K562 (cell line): ENCODE measurements around the gene HDAC5. TPM values are rescaled to one million over a fixed set of nuclear protein-coding genes. Genes with fewer than 3 reads are reported as not detected.

Experiments used
- ARID3A ChIP-seq: IDR thresholded peaks from 2 replicates; pipeline ENCODE4 v1.6.1; 2012; ENCODE audit warnings: low read depth, low read length, improper control_type of control experiment, borderline replicate concordance
- ATF6 ChIP-seq: sonication (generic); formaldehyde crosslinking; IDR thresholded peaks from 2 replicates; pipeline ENCODE4 v1.4.0; 2020; ENCODE audit warnings: mild to moderate bottlenecking, missing genetic modification reagents
- COPS2 ChIP-seq: fragments of 450-650 bp; conservative IDR thresholded peaks from 2 replicates; pipeline ENCODE4 v1.6.1; 2016; ENCODE audit warnings: mild to moderate bottlenecking, moderate library complexity
- MLLT1 ChIP-seq, 2 experiments: fragments of 450-650 bp; IDR thresholded peaks; 2 replicates each; pipeline ENCODE4 v1.6.1; 2016
- TCFL5 ChIP-seq: fragments of 250-450 bp; sonication (Bioruptor Pico); conservative IDR thresholded peaks from 2 replicates; pipeline ENCODE4 v1.6.1; 2021; ENCODE audit warnings: mild to moderate bottlenecking, moderate library complexity, matching md5 sums
- ZNF766 ChIP-seq: fragments of 200-800 bp; sonication (Bioruptor generic); conservative IDR thresholded peaks from 2 replicates; pipeline ENCODE4 v1.6.1; 2016; ENCODE audit warnings: missing genetic modification characterization, missing compliant biosample characterization
- polyA plus RNA-seq, 8 experiments: library from polyadenylated mRNA; depleted of rRNA in 4 of 8; stranded (reverse) in 5 of 8; unstranded in 3 of 8; fragments of >200 nt; fragmentation: Nextera tagmentation in 2 of 8; fragmentation: Illumina TruSeq in 1 of 8; extraction: Ambion mirVana in 2 of 8; extraction: Trizol in 1 of 8; gene quantifications; 2 replicates each; pipeline versions ENCODE4 v1.2.1 to v1.2.3, GENCODE V29; 2011 to 2014; ENCODE audit warnings: inconsistent platforms in 1 of 8, missing spikeins in 1 of 8
- total RNA-seq, 7 experiments: library from RNA; depleted of rRNA in 6 of 7; stranded (reverse); fragments of >200 nt in 6 of 7; fragmentation: Illumina TruSeq in 2 of 7; extraction: Trizol in 2 of 7; gene quantifications; 2 replicates each; pipeline versions ENCODE4 v1.2.1 to v1.2.3, GENCODE V29; 2011 to 2021; ENCODE audit warnings: low replicate concordance in 1 of 7
- TF ChIP-seq, protein P1 (sequence below): fragments of 450-650 bp; IDR thresholded peaks from 2 replicates; pipeline ENCODE4 v1.6.1; 2016; ENCODE audit warnings: mild to moderate bottlenecking, moderate library complexity
- TF ChIP-seq, protein P2 (sequence below): IDR thresholded peaks from 2 replicates; pipeline ENCODE4 v1.6.1; 2011; ENCODE audit not compliant: insufficient read length; ENCODE audit errors: extremely low read depth

Gene HDAC5
- total and polyA plus RNA-seq, 9 of the 15 experiments (the other 6 are each of a cell fraction or from before 2014, with no cell fraction given): 0.45 to 26.2 (median 16.4) TPM

GRCh38 chr17:44132275-44132821, 8.9 kb upstream of the HDAC5 start (continued):
- TF ChIP-seq, protein P1, sequence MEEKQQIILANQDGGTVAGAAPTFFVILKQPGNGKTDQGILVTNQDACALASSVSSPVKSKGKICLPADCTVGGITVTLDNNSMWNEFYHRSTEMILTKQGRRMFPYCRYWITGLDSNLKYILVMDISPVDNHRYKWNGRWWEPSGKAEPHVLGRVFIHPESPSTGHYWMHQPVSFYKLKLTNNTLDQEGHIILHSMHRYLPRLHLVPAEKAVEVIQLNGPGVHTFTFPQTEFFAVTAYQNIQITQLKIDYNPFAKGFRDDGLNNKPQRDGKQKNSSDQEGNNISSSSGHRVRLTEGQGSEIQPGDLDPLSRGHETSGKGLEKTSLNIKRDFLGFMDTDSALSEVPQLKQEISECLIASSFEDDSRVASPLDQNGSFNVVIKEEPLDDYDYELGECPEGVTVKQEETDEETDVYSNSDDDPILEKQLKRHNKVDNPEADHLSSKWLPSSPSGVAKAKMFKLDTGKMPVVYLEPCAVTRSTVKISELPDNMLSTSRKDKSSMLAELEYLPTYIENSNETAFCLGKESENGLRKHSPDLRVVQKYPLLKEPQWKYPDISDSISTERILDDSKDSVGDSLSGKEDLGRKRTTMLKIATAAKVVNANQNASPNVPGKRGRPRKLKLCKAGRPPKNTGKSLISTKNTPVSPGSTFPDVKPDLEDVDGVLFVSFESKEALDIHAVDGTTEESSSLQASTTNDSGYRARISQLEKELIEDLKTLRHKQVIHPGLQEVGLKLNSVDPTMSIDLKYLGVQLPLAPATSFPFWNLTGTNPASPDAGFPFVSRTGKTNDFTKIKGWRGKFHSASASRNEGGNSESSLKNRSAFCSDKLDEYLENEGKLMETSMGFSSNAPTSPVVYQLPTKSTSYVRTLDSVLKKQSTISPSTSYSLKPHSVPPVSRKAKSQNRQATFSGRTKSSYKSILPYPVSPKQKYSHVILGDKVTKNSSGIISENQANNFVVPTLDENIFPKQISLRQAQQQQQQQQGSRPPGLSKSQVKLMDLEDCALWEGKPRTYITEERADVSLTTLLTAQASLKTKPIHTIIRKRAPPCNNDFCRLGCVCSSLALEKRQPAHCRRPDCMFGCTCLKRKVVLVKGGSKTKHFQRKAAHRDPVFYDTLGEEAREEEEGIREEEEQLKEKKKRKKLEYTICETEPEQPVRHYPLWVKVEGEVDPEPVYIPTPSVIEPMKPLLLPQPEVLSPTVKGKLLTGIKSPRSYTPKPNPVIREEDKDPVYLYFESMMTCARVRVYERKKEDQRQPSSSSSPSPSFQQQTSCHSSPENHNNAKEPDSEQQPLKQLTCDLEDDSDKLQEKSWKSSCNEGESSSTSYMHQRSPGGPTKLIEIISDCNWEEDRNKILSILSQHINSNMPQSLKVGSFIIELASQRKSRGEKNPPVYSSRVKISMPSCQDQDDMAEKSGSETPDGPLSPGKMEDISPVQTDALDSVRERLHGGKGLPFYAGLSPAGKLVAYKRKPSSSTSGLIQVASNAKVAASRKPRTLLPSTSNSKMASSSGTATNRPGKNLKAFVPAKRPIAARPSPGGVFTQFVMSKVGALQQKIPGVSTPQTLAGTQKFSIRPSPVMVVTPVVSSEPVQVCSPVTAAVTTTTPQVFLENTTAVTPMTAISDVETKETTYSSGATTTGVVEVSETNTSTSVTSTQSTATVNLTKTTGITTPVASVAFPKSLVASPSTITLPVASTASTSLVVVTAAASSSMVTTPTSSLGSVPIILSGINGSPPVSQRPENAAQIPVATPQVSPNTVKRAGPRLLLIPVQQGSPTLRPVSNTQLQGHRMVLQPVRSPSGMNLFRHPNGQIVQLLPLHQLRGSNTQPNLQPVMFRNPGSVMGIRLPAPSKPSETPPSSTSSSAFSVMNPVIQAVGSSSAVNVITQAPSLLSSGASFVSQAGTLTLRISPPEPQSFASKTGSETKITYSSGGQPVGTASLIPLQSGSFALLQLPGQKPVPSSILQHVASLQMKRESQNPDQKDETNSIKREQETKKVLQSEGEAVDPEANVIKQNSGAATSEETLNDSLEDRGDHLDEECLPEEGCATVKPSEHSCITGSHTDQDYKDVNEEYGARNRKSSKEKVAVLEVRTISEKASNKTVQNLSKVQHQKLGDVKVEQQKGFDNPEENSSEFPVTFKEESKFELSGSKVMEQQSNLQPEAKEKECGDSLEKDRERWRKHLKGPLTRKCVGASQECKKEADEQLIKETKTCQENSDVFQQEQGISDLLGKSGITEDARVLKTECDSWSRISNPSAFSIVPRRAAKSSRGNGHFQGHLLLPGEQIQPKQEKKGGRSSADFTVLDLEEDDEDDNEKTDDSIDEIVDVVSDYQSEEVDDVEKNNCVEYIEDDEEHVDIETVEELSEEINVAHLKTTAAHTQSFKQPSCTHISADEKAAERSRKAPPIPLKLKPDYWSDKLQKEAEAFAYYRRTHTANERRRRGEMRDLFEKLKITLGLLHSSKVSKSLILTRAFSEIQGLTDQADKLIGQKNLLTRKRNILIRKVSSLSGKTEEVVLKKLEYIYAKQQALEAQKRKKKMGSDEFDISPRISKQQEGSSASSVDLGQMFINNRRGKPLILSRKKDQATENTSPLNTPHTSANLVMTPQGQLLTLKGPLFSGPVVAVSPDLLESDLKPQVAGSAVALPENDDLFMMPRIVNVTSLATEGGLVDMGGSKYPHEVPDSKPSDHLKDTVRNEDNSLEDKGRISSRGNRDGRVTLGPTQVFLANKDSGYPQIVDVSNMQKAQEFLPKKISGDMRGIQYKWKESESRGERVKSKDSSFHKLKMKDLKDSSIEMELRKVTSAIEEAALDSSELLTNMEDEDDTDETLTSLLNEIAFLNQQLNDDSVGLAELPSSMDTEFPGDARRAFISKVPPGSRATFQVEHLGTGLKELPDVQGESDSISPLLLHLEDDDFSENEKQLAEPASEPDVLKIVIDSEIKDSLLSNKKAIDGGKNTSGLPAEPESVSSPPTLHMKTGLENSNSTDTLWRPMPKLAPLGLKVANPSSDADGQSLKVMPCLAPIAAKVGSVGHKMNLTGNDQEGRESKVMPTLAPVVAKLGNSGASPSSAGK: peak; percentile 45
- TF ChIP-seq TCFL5 (CRISPR knock-in tag) (no peak), MLLT1 (IDR thresholded peaks at IDR 0.05) (no peak), ARID3A (0 out of 2 replicates have a peak, but pooled peaks have one; percentile 55), ZNF766 (CRISPR knock-in tag) (no peak), ATF6 (CRISPR knock-in tag) (no peak), COPS2 (no peak)
- TF ChIP-seq, protein P2, sequence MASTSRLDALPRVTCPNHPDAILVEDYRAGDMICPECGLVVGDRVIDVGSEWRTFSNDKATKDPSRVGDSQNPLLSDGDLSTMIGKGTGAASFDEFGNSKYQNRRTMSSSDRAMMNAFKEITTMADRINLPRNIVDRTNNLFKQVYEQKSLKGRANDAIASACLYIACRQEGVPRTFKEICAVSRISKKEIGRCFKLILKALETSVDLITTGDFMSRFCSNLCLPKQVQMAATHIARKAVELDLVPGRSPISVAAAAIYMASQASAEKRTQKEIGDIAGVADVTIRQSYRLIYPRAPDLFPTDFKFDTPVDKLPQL: no peak
